HepG2 (cell line): ENCODE measurements around the gene ZNF175. TPM values are rescaled to one million over a fixed set of nuclear protein-coding genes. Genes with fewer than 3 reads are reported as not detected.

Source experiments
- ATAC-seq: fragments of 200-7000 bp; cut with Tn5 transposase; 3 replicates; pipeline ENCODE4 v1.9.1; 2020; ENCODE audit warnings: mild to moderate bottlenecking, moderate library complexity
- BruUV-seq: library from RNA; stranded (reverse); fragments of 400-500 nt; replicated peaks from 2 replicates; lab custom pipeline; 2021; lab: Mats Ljungman, UMichigan
- CTCF ChIA-PET: fragments of 300-600 bp; formaldehyde crosslinking; extraction: SDS; loops from one replicate; lab custom pipeline; 2021; ENCODE audit warnings: low total read pairs, inconsistent platforms, low intra/inter-chr PET ratio; lab: Yijun Ruan, JAX
- POLR2A ChIA-PET: fragments of 350-600 bp; sonication (Branson Sonifier 250); formaldehyde crosslinking; loops from one replicate; lab custom pipeline; 2020; ENCODE audit warnings: antibody characterized with exemption, inconsistent platforms; lab: Yijun Ruan, JAX
- DNase-seq: peaks from one replicate; pipeline ENCODE4 v3.0.0-alpha.2; 2015; ENCODE audit warnings: low spot score
- FAIRE-seq: peaks from 3 replicates; lab custom pipeline; 2011; peaks lifted over from hg19 to GRCh38; lab: Jason Lieb, UNC
- H2AFZ ChIP-seq: one replicate; pipeline ENCODE4 v1.6.1; 2011; ENCODE audit warnings: low read length, inconsistent platforms
- H3K27ac ChIP-seq: fragments of 300-600 bp; 3 replicates; pipeline ENCODE4 v1.8.0; 2011; ENCODE audit warnings: mixed run types, mild to moderate bottlenecking, mixed read lengths, low read length, inconsistent platforms; ENCODE audit not compliant: insufficient read depth; ENCODE audit errors: extremely low read length
- H3K27me3 ChIP-seq, 2 experiments: fragments of 200-600 bp in 1 of 2; 2 replicates in 1 of 2; 3 replicates in 1 of 2; pipeline versions ENCODE4 v1.6.0 to v1.8.0; 2011; ENCODE audit warnings: low read length in 2 of 2, mild to moderate bottlenecking in 2 of 2, moderate library complexity in 2 of 2, inconsistent platforms in 1 of 2; ENCODE audit not compliant: insufficient read depth in 2 of 2, control insufficient read depth in 1 of 2
- H3K36me3 ChIP-seq, 2 experiments: fragments of 200-600 bp in 1 of 2; replicated peaks in 1 of 2; 2 replicates in 1 of 2; 3 replicates in 1 of 2; pipeline versions ENCODE4 v1.5.1 to v1.8.0; 2011; ENCODE audit warnings: low read length in 2 of 2, inconsistent platforms in 1 of 2; ENCODE audit not compliant: insufficient read depth in 2 of 2, control insufficient read depth in 1 of 2
- H3K4me1 ChIP-seq: 2 replicates; pipeline ENCODE4 v1.5.1; 2012; ENCODE audit warnings: low read length, inconsistent platforms; ENCODE audit not compliant: insufficient read depth
- H3K4me2 ChIP-seq: 2 replicates; pipeline ENCODE4 v1.6.0; 2011; ENCODE audit warnings: low read depth, low read length, inconsistent platforms
- H3K4me3 ChIP-seq, 3 experiments: fragments of 200-600 bp in 1 of 3; sonication (generic), shearing (Covaris generic) in 1 of 3; replicated peaks in 1 of 3; 2 replicates each; pipeline ENCODE4 v1.5.1; 2011 to 2016; ENCODE audit warnings: low read length in 3 of 3, inconsistent platforms in 2 of 3, low read depth in 2 of 3, mild to moderate bottlenecking in 2 of 3, control low read depth in 1 of 3, mixed read lengths in 1 of 3; ENCODE audit not compliant: insufficient read depth in 1 of 3
- H3K79me2 ChIP-seq: one replicate; pipeline ENCODE4 v1.6.1; 2011; ENCODE audit warnings: low read length, inconsistent platforms; ENCODE audit not compliant: insufficient read depth
- H3K9ac ChIP-seq: 2 replicates; pipeline ENCODE4 v1.6.0; 2011; ENCODE audit warnings: mild to moderate bottlenecking, low read depth, low read length, inconsistent platforms; ENCODE audit not compliant: insufficient read depth
- H3K9me3 ChIP-seq: 2 replicates; pipeline ENCODE4 v1.5.1; 2012; ENCODE audit warnings: mild to moderate bottlenecking, low read length
- H4K20me1 ChIP-seq: 2 replicates; pipeline ENCODE4 v1.6.0; 2011; ENCODE audit warnings: inconsistent platforms, mild to moderate bottlenecking, low read length, moderate library complexity; ENCODE audit not compliant: insufficient read depth
- GFI1 ChIP-seq: sonication (generic); formaldehyde crosslinking; IDR thresholded peaks from 2 replicates; pipeline ENCODE4 v1.5.0; 2020; ENCODE audit warnings: missing genetic modification reagents, mild to moderate bottlenecking, borderline replicate concordance
- GLI4 ChIP-seq: sonication (generic); formaldehyde crosslinking; IDR thresholded peaks from 2 replicates; pipeline ENCODE4 v1.5.1; 2020; ENCODE audit warnings: missing genetic modification reagents, mild to moderate bottlenecking, moderate library complexity, borderline replicate concordance
- HOXA9 ChIP-seq: sonication (generic); formaldehyde crosslinking; IDR thresholded peaks from 2 replicates; pipeline ENCODE4 v1.8.1; 2022; ENCODE audit warnings: missing genetic modification reagents, mild to moderate bottlenecking, moderate library complexity, borderline replicate concordance
- ONECUT2 ChIP-seq: sonication (generic); formaldehyde crosslinking; IDR thresholded peaks from 2 replicates; pipeline ENCODE4 v1.4.0; 2020; ENCODE audit warnings: missing genetic modification reagents
- RFXANK ChIP-seq: IDR thresholded peaks from 2 replicates; pipeline ENCODE4 v1.6.1; 2016
- TMF1 ChIP-seq: sonication (generic); formaldehyde crosslinking; IDR thresholded peaks from 2 replicates; pipeline ENCODE4 v1.8.1; 2022; ENCODE audit warnings: low read depth, missing genetic modification reagents
- ZNF234 ChIP-seq: sonication (generic); formaldehyde crosslinking; conservative IDR thresholded peaks from 2 replicates; pipeline ENCODE4 v1.5.1; 2020; ENCODE audit warnings: mild to moderate bottlenecking, missing genetic modification reagents
- ZNF335 ChIP-seq: sonication (generic); formaldehyde crosslinking; IDR thresholded peaks from 2 replicates; pipeline ENCODE4 v1.4.0; 2020; ENCODE audit warnings: missing genetic modification reagents
- ZNF383 ChIP-seq: sonication (generic); formaldehyde crosslinking; IDR thresholded peaks from 2 replicates; pipeline ENCODE4 v1.4.0; 2020; ENCODE audit warnings: missing genetic modification reagents, mild to moderate bottlenecking, borderline replicate concordance
- ZNF432 ChIP-seq: sonication (generic); formaldehyde crosslinking; IDR thresholded peaks from 2 replicates; pipeline ENCODE4 v1.5.0; 2020; ENCODE audit warnings: missing genetic modification reagents, mild to moderate bottlenecking, borderline replicate concordance
- ZSCAN29 ChIP-seq: sonication (generic); formaldehyde crosslinking; conservative IDR thresholded peaks from 2 replicates; pipeline ENCODE4 v1.4.0; 2020; ENCODE audit warnings: mild to moderate bottlenecking, missing genetic modification reagents
- WGBS: methylation state at CpG from one replicate; pipeline ENCODE4 v1.1.6; 2017; ENCODE audit warnings: low lambda C conversion rate; 5-methylcytosine and 5-hydroxymethylcytosine counted together
- in situ Hi-C: cut with HindIII; loops from 2 replicates; pipeline ENCODE4 v1.10.0; 2017; ENCODE audit warnings: low pct_unique_long_range_greater_than_20kb; ENCODE audit not compliant: extremely low pct_ligation_motif_present
- intact Hi-C: fragments of 100-400 bp; cut with micrococcal nuclease; formaldehyde crosslinking; loops from one replicate; pipeline ENCODE4 v1.10.0; 2022; ENCODE audit not compliant: unreplicated experiment
- polyA plus RNA-seq, 8 experiments: library from polyadenylated mRNA; depleted of rRNA in 3 of 8; stranded (reverse) in 7 of 8; unstranded in 1 of 8; fragments of >200 nt; fragmentation: Illumina TruSeq in 4 of 8; extraction: Trizol in 4 of 8; gene quantifications; 2 replicates each; pipeline versions ENCODE4 v1.2.1 to v1.2.3, GENCODE V29; 2011 to 2016; ENCODE audit warnings: low read depth in 4 of 8, missing spikeins in 1 of 8, mixed read lengths in 1 of 8; ENCODE audit not compliant: insufficient read depth in 1 of 8
- total RNA-seq, 5 experiments: library from RNA; depleted of rRNA; stranded (reverse); fragments of >200 nt; fragmentation: Illumina TruSeq; extraction: Trizol; gene quantifications; 2 replicates each; pipeline ENCODE4 v1.2.3, GENCODE V29; 2016; ENCODE audit warnings: low read depth in 1 of 5
- TF ChIP-seq, protein P1 (sequence below): sonication (generic); formaldehyde crosslinking; conservative IDR thresholded peaks from 2 replicates; pipeline ENCODE4 v1.4.0; 2020; ENCODE audit warnings: missing genetic modification reagents
- TF ChIP-seq, protein P2 (sequence below): sonication (generic); formaldehyde crosslinking; IDR thresholded peaks from 2 replicates; pipeline ENCODE4 v1.8.1; 2023; ENCODE audit warnings: mild to moderate bottlenecking, inconsistent platforms, moderate library complexity, missing genetic modification reagents, borderline replicate concordance
- TF ChIP-seq, protein P3 (sequence below): sonication (generic); formaldehyde crosslinking; conservative IDR thresholded peaks from 2 replicates; pipeline ENCODE4 v1.5.0; 2020; ENCODE audit warnings: missing genetic modification reagents
- TF ChIP-seq, protein P4 (sequence below): sonication (generic); formaldehyde crosslinking; IDR thresholded peaks from 2 replicates; pipeline ENCODE4 v1.8.1; 2022; ENCODE audit warnings: mild to moderate bottlenecking, missing genetic modification reagents
- TF ChIP-seq, protein P5 (sequence below): IDR thresholded peaks from 2 replicates; pipeline ENCODE4 v1.6.1; 2016

Gene ZNF175
- total and polyA plus RNA-seq, 2 of the 13 experiments (the other 11 are each of a cell fraction or from before 2014, with no cell fraction given) = 1.2 to 1.5 TPM

DNA sequence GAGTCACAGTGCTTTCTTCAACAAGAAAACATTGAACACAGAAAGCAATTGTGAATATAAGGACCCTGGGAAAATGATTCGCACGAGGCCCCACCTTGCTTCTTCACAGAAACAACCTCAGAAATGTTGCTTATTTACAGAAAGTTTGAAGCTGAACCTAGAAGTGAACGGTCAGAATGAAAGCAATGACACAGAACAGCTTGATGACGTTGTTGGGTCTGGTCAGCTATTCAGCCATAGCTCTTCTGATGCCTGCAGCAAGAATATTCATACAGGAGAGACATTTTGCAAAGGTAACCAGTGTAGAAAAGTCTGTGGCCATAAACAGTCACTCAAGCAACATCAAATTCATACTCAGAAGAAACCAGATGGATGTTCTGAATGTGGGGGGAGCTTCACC is 15.7 kb downstream of the ZNF175 start:
- Histone ChIP-seq H3K4me3 (no peak overlapping the region), H3K36me3 (peaks cover 0 to 4% of the 10 kb centered on the region in 2 experiments; a peak in 1 of 5 replicates), H3K9ac (no peak overlapping the region), H3K4me2 (no peak overlapping the region), H3K4me1 (no peaks in the 10 kb centered on the region), H3K9me3 (peaks cover 3% of the 10 kb centered on the region; the same call in 1 of the 2 replicates), H3K27ac (no peak overlapping the region), H4K20me1 (no peaks in the 10 kb centered on the region), H3K27me3 (no peaks in the 10 kb centered on the region), H3K79me2 (no peaks in the 10 kb centered on the region), H2AFZ (no peak overlapping the region)
- in situ Hi-C loops (no loop called here), intact Hi-C loops (no loop called here)
- FAIRE-seq (no peak), ATAC-seq (no peak), DNase-seq (no peak)
- no TSS peak for BruUV-seq
- 64% methylated on average over 4 of the region's 4 CpGs for WGBS
- ChIA-PET CTCF (no interaction called here), POLR2A (no interaction called here)
- TF ChIP-seq, protein P1, sequence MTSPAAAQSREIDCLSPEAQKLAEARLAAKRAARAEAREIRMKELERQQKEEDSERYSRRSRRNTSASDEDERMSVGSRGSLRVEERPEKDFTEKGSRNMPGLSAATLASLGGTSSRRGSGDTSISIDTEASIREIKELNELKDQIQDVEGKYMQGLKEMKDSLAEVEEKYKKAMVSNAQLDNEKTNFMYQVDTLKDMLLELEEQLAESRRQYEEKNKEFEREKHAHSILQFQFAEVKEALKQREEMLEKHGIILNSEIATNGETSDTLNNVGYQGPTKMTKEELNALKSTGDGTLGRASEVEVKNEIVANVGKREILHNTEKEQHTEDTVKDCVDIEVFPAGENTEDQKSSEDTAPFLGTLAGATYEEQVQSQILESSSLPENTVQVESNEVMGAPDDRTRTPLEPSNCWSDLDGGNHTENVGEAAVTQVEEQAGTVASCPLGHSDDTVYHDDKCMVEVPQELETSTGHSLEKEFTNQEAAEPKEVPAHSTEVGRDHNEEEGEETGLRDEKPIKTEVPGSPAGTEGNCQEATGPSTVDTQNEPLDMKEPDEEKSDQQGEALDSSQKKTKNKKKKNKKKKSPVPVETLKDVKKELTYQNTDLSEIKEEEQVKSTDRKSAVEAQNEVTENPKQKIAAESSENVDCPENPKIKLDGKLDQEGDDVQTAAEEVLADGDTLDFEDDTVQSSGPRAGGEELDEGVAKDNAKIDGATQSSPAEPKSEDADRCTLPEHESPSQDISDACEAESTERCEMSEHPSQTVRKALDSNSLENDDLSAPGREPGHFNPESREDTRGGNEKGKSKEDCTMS (CRISPR knock-in tag) = no peak
- no peak for TF ChIP-seq ZNF383 (CRISPR knock-in tag)
- TF ChIP-seq HOXA9 (CRISPR knock-in tag) = no peak
- TF ChIP-seq ZNF335 (CRISPR knock-in tag) = no peak
- TF ChIP-seq ZNF234 (CRISPR knock-in tag) = no peak
- TF ChIP-seq TMF1 (CRISPR knock-in tag) = no peak
- TF ChIP-seq GFI1 = no peak
- no peak for TF ChIP-seq ONECUT2 (CRISPR knock-in tag)
- TF ChIP-seq RFXANK (CRISPR knock-in tag) = no peak
- TF ChIP-seq, protein P2, sequence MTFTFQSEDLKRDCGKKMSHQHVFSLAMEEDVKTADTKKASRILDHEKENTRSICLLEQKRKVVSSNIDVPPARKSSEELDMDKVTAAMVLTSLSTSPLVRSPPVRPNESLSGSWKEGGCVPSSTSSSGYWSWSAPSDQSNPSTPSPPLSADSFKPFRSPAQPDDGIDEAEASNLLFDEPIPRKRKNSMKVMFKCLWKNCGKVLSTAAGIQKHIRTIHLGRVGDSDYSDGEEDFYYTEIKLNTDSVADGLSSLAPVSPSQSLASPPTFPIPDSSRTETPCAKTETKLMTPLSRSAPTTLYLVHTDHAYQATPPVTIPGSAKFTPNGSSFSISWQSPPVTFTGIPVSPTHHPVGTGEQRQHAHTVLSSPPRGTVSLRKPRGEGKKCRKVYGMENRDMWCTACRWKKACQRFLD (CRISPR knock-in tag) = no peak
- TF ChIP-seq ZNF432 (CRISPR knock-in tag) = no peak
- TF ChIP-seq, protein P3, sequence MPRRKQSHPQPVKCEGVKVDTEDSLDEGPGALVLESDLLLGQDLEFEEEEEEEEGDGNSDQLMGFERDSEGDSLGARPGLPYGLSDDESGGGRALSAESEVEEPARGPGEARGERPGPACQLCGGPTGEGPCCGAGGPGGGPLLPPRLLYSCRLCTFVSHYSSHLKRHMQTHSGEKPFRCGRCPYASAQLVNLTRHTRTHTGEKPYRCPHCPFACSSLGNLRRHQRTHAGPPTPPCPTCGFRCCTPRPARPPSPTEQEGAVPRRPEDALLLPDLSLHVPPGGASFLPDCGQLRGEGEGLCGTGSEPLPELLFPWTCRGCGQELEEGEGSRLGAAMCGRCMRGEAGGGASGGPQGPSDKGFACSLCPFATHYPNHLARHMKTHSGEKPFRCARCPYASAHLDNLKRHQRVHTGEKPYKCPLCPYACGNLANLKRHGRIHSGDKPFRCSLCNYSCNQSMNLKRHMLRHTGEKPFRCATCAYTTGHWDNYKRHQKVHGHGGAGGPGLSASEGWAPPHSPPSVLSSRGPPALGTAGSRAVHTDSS (CRISPR knock-in tag) = no peak
- no peak for TF ChIP-seq ZSCAN29 (CRISPR knock-in tag)
- no peak for TF ChIP-seq GLI4 (CRISPR knock-in tag)
- TF ChIP-seq, protein P4, sequence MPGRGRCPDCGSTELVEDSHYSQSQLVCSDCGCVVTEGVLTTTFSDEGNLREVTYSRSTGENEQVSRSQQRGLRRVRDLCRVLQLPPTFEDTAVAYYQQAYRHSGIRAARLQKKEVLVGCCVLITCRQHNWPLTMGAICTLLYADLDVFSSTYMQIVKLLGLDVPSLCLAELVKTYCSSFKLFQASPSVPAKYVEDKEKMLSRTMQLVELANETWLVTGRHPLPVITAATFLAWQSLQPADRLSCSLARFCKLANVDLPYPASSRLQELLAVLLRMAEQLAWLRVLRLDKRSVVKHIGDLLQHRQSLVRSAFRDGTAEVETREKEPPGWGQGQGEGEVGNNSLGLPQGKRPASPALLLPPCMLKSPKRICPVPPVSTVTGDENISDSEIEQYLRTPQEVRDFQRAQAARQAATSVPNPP (CRISPR knock-in tag) = no peak
- TF ChIP-seq, protein P5, sequence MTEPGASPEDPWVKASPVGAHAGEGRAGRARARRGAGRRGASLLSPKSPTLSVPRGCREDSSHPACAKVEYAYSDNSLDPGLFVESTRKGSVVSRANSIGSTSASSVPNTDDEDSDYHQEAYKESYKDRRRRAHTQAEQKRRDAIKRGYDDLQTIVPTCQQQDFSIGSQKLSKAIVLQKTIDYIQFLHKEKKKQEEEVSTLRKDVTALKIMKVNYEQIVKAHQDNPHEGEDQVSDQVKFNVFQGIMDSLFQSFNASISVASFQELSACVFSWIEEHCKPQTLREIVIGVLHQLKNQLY (CRISPR knock-in tag) = no peak
